Measurements from ENCODE around the gene RNU7-1.
"Not testable (repeated sequence)": the region's sequence is repeated elsewhere in the genome, so short reads cannot be mapped to it uniquely, and the experiment has no call there.

Gene RNU7-1

GRCh38 chr12:6943722-6944380 lies at the start of gene RNU7-1, which contains the start of gene C12orf57:
Gene RNU7-1, plus strand, starts transcription at chr12:6943816.
Gene C12orf57, plus strand, starts transcription at chr12:6944022. Its CDS starts 100 bp downstream, at chr12:6944122.
- DNase-seq, result peak; percentile 61 to 88

DNA sequence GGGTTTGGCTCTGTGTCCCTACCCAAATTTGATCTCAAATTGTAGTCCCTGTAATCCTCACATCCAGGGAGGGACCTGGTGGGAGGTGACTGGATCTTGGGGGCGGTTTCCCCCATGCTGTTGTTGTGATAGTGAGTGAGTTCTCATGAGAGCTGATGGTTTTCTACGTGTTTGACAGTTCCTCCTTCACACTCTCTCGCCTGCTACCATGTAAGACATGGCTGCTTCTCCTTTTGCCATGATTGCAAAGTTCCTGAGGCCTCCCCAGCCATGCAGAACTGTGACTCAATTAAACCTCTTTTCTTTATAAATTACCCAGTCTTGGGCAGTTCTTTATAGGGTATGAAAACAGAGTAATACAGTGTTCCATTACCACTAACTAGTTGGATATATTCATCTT lies 49.3 kb upstream of the RNU7-1 start:
- DNase-seq, result no peak

DNA sequence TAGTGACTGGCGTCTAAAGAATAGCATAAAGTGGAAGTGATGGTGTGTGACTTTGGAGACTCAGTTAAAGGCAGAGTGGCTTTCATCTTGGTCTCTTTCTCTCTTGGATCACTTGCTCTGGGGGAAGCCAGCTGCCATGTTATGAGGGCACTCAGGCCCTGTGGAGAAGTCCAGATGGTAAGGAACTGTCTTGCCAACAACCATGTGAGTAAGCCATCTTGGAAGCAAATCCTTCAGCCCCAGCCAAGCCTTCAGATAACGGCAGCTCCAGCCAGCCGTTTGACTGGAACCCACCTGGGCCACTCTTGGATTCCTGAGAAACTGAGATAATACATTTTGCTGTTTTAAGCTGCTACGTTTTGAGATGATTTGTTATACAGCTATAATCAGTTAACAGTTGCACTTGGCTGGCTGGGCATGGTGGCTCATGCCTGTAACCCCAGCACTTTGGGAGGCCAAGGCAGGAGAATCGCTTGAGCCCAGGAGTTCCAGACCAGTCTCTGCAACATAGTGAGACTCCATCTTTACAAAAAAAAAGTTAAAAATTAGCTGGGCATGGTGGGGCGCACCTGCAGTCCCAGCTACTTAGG lies 46.7 kb upstream of the RNU7-1 start:
- DNase-seq, result no peak

GRCh38 chr12:6899427-6899826 lies 44.2 kb upstream of the RNU7-1 start:
- no peak for DNase-seq

DNA sequence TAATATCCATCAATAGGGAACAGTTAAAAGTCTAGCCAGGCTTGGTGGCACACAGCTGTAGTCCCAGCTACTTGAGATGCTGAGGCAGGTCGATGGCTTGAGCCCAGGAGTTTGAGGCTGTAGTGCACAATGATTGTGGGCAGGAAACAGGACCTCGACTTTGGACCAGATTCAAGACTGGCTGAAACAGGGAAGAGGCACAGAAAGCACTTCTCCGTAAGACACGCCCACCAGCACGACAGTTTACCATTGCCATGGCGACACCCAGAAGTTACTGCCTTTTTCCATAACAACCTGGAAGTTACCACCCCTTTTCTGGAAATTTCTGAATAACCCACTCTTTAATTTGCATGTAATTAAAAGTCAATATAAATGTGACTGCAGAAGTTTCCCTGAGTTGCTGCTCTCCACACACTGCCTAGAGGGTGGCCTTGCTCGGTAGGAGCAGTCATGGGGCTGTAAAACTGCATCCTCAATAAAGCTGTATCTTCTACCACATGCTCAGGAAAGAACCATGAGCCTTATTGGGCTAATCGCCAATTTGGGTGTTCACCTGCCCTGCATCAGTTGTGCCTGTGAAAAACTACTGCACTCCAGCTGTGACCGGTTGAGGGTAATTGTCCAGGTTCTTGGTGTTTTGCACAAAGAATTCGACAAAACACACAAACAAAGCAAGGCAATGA lies 43.6 kb upstream of the RNU7-1 start:
- DNase-seq, result peak in 1 of 2 donors; percentile 46

DNA sequence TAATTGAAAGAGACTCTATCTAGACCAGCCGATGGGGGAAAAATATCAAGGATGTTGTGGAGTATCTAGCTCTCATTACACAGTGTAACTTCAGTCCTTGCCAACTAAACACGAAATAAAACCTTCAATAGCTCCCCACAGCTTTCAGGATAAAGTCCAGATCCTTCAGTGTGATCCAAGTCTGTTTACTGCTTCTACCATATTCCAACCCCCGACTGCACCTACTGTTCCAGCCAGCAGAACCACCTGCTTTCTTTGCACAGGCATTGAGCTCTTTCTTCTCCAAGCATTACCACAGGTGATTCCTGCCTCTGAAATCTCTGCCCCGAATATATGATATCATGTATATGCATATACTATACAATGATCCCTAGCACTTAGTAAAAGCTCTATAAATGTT lies 41.2 kb upstream of the RNU7-1 start:
- no peak for DNase-seq

- DNase-seq, result no peak
Measured at GRCh38 chr12:6903722-6904121, 39.9 kb upstream of the RNU7-1 start.

DNA sequence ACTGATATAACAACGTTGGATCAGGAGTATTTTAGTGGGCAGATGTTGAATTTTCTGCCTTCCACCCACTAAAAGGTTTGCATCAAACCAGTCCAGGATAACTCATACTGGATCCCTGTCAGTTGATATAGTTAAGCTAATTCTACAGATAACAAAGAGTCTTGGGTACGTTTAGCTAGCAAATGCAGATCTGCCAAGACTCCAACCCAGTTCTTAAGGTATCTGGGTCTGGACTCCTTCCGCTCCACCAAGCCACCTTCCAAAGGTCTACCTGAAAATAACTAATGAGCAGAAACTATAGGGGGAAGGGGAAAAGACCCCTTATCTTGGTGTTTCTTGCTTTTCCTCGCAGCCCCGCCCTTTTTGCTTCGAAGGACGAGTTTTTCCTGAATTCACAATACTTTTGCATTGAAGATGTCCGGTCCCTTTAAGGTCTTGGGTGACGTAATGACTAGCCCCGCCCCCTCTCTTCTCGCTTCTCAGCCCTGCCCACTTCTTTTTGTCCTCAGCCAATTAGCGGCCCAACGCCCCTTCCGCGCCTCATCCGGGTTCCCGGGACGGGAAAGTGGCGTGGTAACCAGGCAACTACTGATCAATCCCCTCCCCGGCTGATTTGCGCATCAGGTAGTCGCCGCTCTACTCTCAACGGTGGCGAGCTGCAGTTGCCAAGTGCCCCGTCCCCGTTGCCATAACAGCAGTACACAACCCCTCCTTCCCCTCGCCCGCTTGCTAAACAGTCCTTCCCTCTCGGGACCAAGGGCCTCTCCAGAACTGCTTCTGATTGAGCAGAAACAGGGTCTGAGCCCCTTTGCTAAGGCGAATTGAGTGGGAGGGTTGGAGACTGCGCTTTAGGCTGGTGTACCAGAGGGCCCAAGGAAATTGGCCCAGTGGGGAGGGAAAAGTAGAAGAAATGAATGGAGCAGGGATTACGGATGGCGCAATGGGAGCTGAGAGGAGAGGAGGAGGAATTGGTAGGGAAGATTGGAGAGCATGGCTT lies 39.0 kb upstream of the RNU7-1 start, which contains the start of gene LRRC23:
TSS of gene LRRC23 (plus strand) at position 543 of the 997 bp plus-strand sequence. CDS start 812 bp downstream, outside the sequence.
- peak; percentile 94 to 96 for DNase-seq

DNA sequence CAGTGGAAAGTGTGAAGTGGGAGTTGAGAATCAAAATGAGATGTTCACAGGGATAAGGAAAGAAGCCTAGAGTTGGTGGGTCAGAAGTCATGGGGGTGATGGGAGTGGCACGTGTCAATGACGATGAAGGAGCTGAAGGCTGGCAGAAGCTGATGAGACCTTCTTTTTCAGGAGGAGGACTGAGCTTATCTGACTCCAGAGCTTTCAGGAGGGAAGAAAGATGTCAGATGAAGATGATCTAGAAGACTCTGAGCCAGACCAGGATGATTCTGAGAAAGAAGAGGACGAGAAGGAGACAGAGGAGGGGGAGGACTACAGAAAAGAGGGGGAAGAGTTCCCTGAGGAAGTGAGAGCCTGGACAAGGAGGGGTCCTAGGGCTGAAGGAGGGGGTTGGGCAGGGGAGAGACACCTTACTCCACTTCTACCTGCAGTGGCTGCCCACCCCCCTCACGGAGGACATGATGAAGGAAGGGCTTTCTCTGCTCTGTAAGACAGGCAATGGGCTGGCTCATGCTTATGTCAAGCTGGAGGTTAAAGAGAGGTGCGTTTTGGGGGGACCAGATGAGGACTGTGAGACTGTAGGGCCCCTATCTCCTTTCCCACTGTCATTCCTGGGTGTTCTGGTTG lies 38.1 kb upstream of the RNU7-1 start:
- DNase-seq, result no peak

GRCh38 chr12:6908141-6908540 lies 35.5 kb upstream of the RNU7-1 start:
- not testable (repeated sequence) for DNase-seq

DNA sequence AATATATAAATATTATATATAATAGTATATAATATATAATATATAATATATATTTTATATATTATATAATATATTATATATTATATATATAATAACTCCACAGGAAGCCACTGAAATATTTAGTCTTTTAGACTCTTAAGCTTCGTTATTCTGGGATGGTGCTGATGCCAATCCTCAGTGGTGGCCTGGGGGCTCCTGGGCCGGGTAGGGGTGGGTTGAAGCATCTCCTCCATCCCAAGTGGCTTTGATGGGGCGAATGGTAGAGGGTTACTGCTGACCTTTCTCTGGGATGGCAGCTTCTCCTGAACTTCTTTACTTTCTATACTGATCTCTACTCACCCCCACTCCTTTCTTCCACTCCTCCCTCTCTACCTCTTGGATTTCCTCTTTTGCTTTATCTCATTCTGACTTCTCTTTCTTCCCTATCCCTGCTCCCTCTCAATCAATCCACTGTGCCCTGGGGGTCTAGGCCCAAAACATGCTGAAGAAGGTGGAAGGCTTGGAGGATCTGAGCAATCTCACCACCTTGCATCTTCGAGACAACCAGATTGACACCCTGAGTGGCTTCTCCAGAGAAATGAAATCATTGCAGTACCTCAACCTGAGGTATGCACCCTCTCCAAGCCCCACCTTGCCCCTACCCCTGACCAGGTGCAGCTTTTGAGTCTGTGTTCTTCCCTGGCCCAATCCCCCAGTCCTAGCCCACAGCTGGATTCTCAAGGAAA lies 34.0 kb upstream of the RNU7-1 start:
- no peak for DNase-seq

DNA sequence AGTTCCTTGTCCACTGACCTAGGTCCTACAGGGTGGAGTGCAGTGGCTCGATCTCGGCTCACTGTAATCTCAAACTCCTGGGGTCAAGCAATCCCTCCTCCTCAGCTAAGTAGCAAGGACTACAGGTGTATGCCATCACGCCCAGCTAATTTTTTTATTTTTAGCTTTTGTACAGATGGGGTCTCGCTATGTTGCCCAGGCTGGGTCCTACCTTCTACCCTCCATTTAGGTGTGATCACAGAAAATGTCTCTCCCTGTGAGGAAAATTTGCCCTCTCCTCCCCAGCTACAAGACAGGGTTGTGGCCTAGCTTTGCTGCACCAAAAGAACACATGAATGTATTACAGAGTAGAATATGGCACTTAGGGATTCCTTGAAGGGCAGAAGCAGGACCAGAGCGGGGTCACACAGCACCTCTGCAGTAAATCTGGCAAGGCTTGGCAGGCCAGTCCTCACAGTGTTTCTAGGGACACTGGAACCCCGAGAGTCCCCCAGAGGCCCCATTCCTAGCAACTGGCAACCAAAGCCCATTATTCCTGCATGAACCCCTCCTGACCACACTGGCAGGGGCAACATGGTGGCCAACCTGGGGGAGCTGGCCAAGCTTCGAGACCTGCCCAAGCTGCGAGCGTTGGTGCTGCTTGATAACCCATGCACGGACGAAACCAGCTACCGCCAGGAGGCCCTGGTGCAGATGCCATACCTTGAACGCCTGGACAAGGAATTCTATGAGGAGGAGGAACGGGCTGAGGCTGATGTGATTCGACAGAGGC lies 31.3 kb upstream of the RNU7-1 start:
- DNase-seq, result no peak

GRCh38 chr12:6914246-6914946 lies 29.2 kb upstream of the RNU7-1 start, which contains the start of gene ENO2:
Gene ENO2, plus strand, starts transcription at chr12:6914580. Its CDS starts 1,253 bp downstream, at chr12:6915833.
- peak; percentile 55 to 71 for DNase-seq

DNA sequence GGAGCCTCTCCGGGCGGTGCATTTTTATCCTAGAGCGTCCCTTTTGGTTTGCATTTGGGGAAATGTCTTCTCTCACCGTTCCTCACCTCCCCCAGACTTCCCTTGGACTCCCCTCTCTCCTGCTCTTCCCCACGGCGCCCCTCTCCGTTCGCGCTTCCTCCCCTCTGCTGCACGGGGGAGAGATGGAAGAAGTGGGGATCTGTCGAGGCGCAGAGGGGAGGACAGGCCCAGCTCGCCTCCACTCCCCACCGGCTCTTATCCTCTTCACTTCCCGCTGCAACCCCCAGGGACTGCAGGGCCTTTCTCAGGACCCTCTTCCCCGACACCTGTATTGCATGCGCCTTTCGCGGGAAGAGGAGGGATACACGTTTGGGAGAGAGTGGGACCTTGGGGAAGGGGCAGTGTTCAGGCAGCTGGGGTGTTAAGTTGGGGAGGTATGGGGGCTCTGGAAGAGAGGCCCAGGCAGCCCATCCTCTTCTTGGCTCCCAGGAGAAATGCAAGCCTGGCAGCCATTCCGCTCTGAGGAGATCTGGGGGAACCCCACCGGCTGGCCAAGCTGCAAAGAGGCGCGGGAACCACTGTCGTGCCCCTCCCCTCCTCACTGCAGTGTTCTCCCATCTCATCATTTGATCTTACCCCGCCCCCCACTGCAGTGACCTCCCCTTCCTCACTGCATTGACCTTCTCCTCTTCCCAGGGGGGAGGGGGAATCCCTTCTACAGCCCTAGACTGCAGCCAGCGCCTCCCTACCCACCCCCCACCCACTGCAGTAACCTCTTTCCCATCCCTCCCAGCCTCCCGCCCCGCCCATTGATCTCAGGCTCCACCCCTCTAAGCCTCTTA lies 28.4 kb upstream of the RNU7-1 start:
- no peak for DNase-seq

GRCh38 chr12:6915789-6916285 lies 27.8 kb upstream of the RNU7-1 start:
- no peak for DNase-seq

DNA sequence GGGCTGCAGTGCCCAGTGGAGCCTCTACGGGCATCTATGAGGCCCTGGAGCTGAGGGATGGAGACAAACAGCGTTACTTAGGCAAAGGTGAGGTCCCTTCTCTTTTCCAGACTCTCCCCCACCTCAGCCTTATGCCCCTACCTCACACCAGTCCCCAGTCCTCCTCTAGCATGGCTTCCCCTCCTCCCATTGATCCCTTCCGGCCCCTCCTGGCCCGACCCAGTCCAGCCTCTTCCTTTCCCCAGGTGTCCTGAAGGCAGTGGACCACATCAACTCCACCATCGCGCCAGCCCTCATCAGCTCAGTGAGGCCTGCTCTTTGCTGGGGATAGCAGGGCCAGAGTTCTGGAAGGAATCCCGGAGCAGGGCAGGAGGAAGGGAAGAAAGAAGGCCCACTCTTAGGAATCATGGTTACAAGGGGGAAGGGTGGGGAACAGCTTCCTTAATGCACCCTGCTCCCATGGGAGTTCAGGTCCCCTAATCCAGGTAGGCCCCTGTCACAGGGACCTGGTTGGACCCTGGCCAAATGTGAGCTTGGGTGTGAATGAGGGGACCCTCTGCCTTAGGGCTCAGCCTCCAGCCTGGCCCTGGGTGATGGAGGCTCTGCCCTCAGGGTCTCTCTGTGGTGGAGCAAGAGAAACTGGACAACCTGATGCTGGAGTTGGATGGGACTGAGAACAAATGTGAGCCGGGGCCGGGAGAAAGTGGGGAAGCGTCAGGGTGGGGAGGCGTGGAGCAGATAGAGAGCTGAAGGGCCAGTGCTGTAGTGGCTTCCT lies 27.0 kb upstream of the RNU7-1 start:
- DNase-seq, result no peak

DNA sequence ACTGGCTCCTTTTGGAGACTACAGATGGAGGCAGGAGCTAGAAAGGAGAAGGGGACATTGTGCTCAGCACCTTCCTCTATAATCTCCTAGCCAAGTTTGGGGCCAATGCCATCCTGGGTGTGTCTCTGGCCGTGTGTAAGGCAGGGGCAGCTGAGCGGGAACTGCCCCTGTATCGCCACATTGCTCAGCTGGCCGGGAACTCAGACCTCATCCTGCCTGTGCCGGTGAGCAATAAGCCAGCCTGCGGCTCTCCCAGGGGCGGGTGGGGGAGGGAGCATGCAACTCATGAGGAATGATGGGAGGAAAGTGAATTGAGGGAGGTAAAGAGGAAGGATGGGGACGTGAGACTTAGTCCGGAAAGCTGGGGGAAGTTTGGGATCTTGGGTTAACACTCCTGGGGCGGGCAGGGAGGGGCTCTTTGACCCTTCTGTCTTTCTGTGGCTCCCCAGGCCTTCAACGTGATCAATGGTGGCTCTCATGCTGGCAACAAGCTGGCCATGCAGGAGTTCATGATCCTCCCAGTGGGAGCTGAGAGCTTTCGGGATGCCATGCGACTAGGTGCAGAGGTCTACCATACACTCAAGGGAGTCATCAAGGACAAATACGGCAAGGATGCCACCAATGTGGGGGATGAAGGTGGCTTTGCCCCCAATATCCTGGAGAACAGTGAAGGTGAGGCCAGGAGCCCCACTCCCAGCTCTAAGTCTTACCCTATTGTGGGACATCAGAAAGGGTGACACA lies 26.0 kb upstream of the RNU7-1 start:
- DNase-seq, result no peak
